Activated CD4-positive, alpha-beta T cell treated with anti-CD3 and anti-CD28 coated beads, Interleukin-2, amount 50 U/mL, for 4 hours (primary cell): ENCODE data around the gene NFKBIB.
A peak's percentile ranks its signal among the peaks of the same experiment; 100 is the strongest.
"Not testable (repeated sequence)": the region's sequence is repeated elsewhere in the genome, so short reads cannot be mapped to it uniquely, and the experiment has no call there.

Experiments used
- DNase-seq, 2 experiments: peaks; one replicate each; pipeline ENCODE4 v3.0.0-alpha.2; 2020

The NFKBIB gene

GRCh38 chr19:38931521-38931793, 31.7 kb downstream of the NFKBIB start:
- DNase-seq: no peak

- no peak for DNase-seq
These were observed 32.8 kb downstream of the NFKBIB start for GRCh38 chr19:38932425-38933179.

GRCh38 chr19:38933544-38933943, 33.8 kb downstream of the NFKBIB start:
- DNase-seq: no peak

GRCh38 chr19:38939957-38940356, 40.2 kb downstream of the NFKBIB start:
- DNase-seq: no peak

GRCh38 chr19:38941466-38941865, 41.7 kb downstream of the NFKBIB start:
- DNase-seq: not testable (repeated sequence)

GRCh38 chr19:38941979-38942378, 42.2 kb downstream of the NFKBIB start:
- no peak for DNase-seq

- DNase-seq: no peak
These were observed 42.9 kb downstream of the NFKBIB start for GRCh38 chr19:38942471-38943181.

GRCh38 chr19:38944981-38945506, 45.3 kb downstream of the NFKBIB start:
- no peak for DNase-seq

- DNase-seq: no peak
These were observed 45.9 kb downstream of the NFKBIB start for GRCh38 chr19:38945562-38946228.

GRCh38 chr19:38946229-38947010, 46.7 kb downstream of the NFKBIB start:
- DNase-seq: no peak

GRCh38 chr19:38949580-38950367, 50.0 kb downstream of the NFKBIB start:
- DNase-seq: peak; percentile 79 to 80

- DNase-seq: no peak
These were observed 51.4 kb downstream of the NFKBIB start for GRCh38 chr19:38951187-38951586.

- no peak for DNase-seq
These were observed 52.8 kb downstream of the NFKBIB start for GRCh38 chr19:38952395-38953165.

- no peak for DNase-seq
These were observed 53.9 kb downstream of the NFKBIB start for GRCh38 chr19:38953677-38954076.

- DNase-seq: no peak
These were observed 56.5 kb downstream of the NFKBIB start for GRCh38 chr19:38956264-38956663.

GRCh38 chr19:38958301-38958700, 58.5 kb downstream of the NFKBIB start:
- no peak for DNase-seq
